Measurements from ENCODE around the gene CENPX. TPM values are rescaled to one million over a fixed set of nuclear protein-coding genes. Genes with fewer than 3 reads are reported as not detected.

The CENPX gene
- total RNA-seq, 2 donors from 2014 or later, result 36.5 to 47.6 TPM

GRCh38 chr17:82029990-82030469 is 7.4 kb upstream of the CENPX start:
- H3K4me3 ChIP-seq, result peak overlapping the region in 1 of 2 donors; percentile 57
- DNase-seq (ENCODE audit: low spot score), result no peak
- H3K9me3 ChIP-seq, result no peaks in the 10 kb centered on the region
- H3K36me3 ChIP-seq, result no peaks in the 10 kb centered on the region
- H3K4me1 ChIP-seq, result peaks cover 0 to 21% of the 10 kb centered on the region in 2 donors
- no peak overlapping the region for H3K27ac ChIP-seq
- TF ChIP-seq, protein P1, sequence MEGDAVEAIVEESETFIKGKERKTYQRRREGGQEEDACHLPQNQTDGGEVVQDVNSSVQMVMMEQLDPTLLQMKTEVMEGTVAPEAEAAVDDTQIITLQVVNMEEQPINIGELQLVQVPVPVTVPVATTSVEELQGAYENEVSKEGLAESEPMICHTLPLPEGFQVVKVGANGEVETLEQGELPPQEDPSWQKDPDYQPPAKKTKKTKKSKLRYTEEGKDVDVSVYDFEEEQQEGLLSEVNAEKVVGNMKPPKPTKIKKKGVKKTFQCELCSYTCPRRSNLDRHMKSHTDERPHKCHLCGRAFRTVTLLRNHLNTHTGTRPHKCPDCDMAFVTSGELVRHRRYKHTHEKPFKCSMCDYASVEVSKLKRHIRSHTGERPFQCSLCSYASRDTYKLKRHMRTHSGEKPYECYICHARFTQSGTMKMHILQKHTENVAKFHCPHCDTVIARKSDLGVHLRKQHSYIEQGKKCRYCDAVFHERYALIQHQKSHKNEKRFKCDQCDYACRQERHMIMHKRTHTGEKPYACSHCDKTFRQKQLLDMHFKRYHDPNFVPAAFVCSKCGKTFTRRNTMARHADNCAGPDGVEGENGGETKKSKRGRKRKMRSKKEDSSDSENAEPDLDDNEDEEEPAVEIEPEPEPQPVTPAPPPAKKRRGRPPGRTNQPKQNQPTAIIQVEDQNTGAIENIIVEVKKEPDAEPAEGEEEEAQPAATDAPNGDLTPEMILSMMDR (IDR thresholded peaks at IDR 0.05), result no peak
- no peaks in the 10 kb centered on the region for H3K27me3 ChIP-seq

- H3K9me3 ChIP-seq, result no peaks in the 10 kb centered on the region
- H3K27ac ChIP-seq, result no peak overlapping the region
- no peaks in the 10 kb centered on the region for H3K27me3 ChIP-seq
- no peak overlapping the region for H3K4me3 ChIP-seq
- TF ChIP-seq, protein P1 (IDR thresholded peaks at IDR 0.05), result no peak
- H3K36me3 ChIP-seq, result no peaks in the 10 kb centered on the region
- DNase-seq (ENCODE audit: low spot score), result no peak
- H3K4me1 ChIP-seq, result peaks cover 0 to 25% of the 10 kb centered on the region in 2 donors
Measured at GRCh38 chr17:82029391-82029790, 6.7 kb upstream of the CENPX start.

DNA sequence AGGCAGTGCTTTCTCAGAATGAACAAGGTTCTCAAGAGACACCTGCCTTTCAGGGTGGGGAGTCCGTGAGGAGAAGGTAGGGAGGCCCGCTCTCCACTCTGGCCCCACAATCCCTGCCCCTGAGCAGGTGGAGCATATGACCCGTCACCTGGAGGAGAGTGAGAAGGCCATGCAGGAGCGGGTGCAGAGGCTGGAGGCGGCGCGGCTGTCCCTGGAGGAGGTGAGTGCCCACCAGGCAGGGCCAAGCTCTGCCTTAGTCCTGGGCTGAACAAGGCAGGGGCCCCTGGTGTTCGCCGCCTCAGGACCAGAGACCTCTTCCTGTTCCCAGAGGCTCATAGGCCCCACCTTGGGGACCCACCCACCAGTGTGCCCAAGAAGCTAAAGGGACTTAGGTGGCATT is 6.3 kb upstream of the CENPX start:
- H3K4me3 ChIP-seq, result no peak overlapping the region
- TF ChIP-seq, protein P1 (IDR thresholded peaks at IDR 0.05), result no peak

DNA sequence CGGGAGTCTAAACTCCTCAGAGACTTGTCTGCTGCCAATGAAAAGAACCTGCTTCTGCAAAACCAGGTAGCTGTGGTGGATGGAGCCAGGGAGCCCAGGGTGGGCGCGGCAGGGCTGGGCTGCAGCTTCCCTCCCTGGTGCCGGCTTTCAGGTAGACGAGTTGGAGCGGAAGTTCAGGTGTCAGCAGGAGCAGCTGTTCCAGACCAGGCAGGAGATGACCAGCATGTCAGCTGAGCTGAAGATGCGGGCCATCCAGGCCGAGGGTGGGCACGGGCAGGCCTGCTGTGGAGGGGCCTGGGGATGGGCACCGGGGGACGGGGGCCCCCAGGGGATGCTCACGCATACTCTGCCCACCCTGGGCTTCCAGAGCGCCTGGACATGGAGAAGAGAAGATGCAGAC is 5.6 kb upstream of the CENPX start:
- no peak overlapping the region for H3K27ac ChIP-seq
- H3K9me3 ChIP-seq, result no peaks in the 10 kb centered on the region
- TF ChIP-seq, protein P1 (IDR thresholded peaks at IDR 0.05), result no peak
- peaks cover 0 to 35% of the 10 kb centered on the region in 2 donors for H3K4me1 ChIP-seq
- H3K36me3 ChIP-seq, result no peaks in the 10 kb centered on the region
- no peaks in the 10 kb centered on the region for H3K27me3 ChIP-seq
- DNase-seq (ENCODE audit: low spot score), result no peak
- no peak overlapping the region for H3K4me3 ChIP-seq

More for the DNA sequence above, 6.3 kb upstream of the CENPX start:
- peaks cover 0 to 29% of the 10 kb centered on the region in 2 donors for H3K4me1 ChIP-seq
- H3K9me3 ChIP-seq, result no peaks in the 10 kb centered on the region
- DNase-seq (ENCODE audit: low spot score), result no peak
- H3K27me3 ChIP-seq, result no peaks in the 10 kb centered on the region
- no peak overlapping the region for H3K27ac ChIP-seq
- no peaks in the 10 kb centered on the region for H3K36me3 ChIP-seq

GRCh38 chr17:82025401-82026107 is 2.9 kb upstream of the CENPX start:
- H3K4me3 ChIP-seq, result no peak overlapping the region
- TF ChIP-seq, protein P1 (IDR thresholded peaks at IDR 0.05), result no peak
- H3K4me1 ChIP-seq, result peaks cover 0 to 36% of the 10 kb centered on the region in 2 donors
- no peak overlapping the region for H3K27ac ChIP-seq
- H3K36me3 ChIP-seq, result no peaks in the 10 kb centered on the region
- H3K9me3 ChIP-seq, result no peaks in the 10 kb centered on the region
- no peaks in the 10 kb centered on the region for H3K27me3 ChIP-seq
- no peak for DNase-seq (ENCODE audit: low spot score)
